OCI-LY7 (cell line): Measurements from ENCODE around the gene TPCN2. TPM values are rescaled to one million over a fixed set of nuclear protein-coding genes. Genes with fewer than 3 reads are reported as not detected.

Experiments used
- BruUV-seq: library from RNA; stranded (reverse); fragments of 400-500 nt; replicated peaks from 2 replicates; lab custom pipeline; 2021; lab: Mats Ljungman, UMichigan
- CTCF ChIA-PET: fragments of 300-600 bp; sonication (Branson Sonifier 250); formaldehyde crosslinking; loops from one replicate; lab custom pipeline; 2022; ENCODE audit warnings: antibody characterized with exemption; ENCODE audit not compliant: unreplicated experiment; lab: Charles Lee
- POLR2A ChIA-PET: fragments of 300-600 bp; sonication (Branson Sonifier 250); formaldehyde crosslinking; loops from one replicate; lab custom pipeline; 2022; ENCODE audit warnings: antibody characterized with exemption; lab: Charles Lee
- DNase-seq: peaks from one replicate; pipeline ENCODE4 v3.0.0-alpha.2; 2015; ENCODE audit warnings: low spot score
- H2AFZ ChIP-seq: fragments of 200-600 bp; sonication (generic), shearing (Covaris generic); 2 replicates; pipeline ENCODE4 v1.6.1; 2014; ENCODE audit warnings: mild to moderate bottlenecking, antibody characterized with exemption, low read length, moderate library complexity
- H3K27ac ChIP-seq: fragments of 200-600 bp; sonication (generic); 2 replicates; pipeline ENCODE4 v1.5.1; 2014; ENCODE audit warnings: mixed run types, low read depth, mild to moderate bottlenecking, moderate library complexity, low read length, inconsistent platforms; ENCODE audit not compliant: poor library complexity, severe bottlenecking
- H3K36me3 ChIP-seq: fragments of 200-600 bp; sonication (generic); 2 replicates; pipeline ENCODE4 v1.6.1; 2014; ENCODE audit warnings: mild to moderate bottlenecking, antibody characterized with exemption, low read length, moderate library complexity, mixed read lengths; ENCODE audit not compliant: insufficient read depth
- H3K4me1 ChIP-seq: fragments of 200-600 bp; sonication (generic); 2 replicates; pipeline ENCODE4 v1.5.1; 2014; ENCODE audit warnings: mild to moderate bottlenecking, low read length; ENCODE audit not compliant: insufficient read depth, poor library complexity, severe bottlenecking
- H3K4me2 ChIP-seq: fragments of 200-600 bp; sonication (generic); 2 replicates; pipeline ENCODE4 v1.6.1; 2014; ENCODE audit warnings: mild to moderate bottlenecking, low read length
- H3K4me3 ChIP-seq: fragments of 200-600 bp; sonication (generic); 2 replicates; pipeline ENCODE4 v1.5.1; 2014; ENCODE audit warnings: mild to moderate bottlenecking, low read depth, low read length; ENCODE audit not compliant: poor library complexity, severe bottlenecking
- H3K79me2 ChIP-seq: fragments of 200-600 bp; sonication (generic); 2 replicates; pipeline ENCODE4 v1.6.1; 2016; ENCODE audit warnings: low read depth, mild to moderate bottlenecking, low read length, moderate library complexity, mixed read lengths; ENCODE audit not compliant: insufficient read depth
- H3K9me2 ChIP-seq: fragments of 200-600 bp; sonication (generic); 2 replicates; pipeline ENCODE4 v1.6.1; 2016; ENCODE audit warnings: mild to moderate bottlenecking, low read length, mixed read lengths; ENCODE audit not compliant: insufficient read depth
- H3K9me3 ChIP-seq: fragments of 200-600 bp; sonication (generic); 2 replicates; pipeline ENCODE4 v1.6.1; 2014; ENCODE audit warnings: mild to moderate bottlenecking, mixed run types, low read length, mixed read lengths
- H4K20me1 ChIP-seq: fragments of 200-600 bp; sonication (generic); 2 replicates; pipeline ENCODE4 v1.6.1; 2014; ENCODE audit warnings: mild to moderate bottlenecking, antibody characterized with exemption, low read length, moderate library complexity, mixed read lengths; ENCODE audit not compliant: insufficient read depth
- CTCF ChIP-seq: fragments of 200-600 bp; sonication (generic); conservative IDR thresholded peaks from 2 replicates; pipeline ENCODE4 v1.5.1; 2014; ENCODE audit warnings: mild to moderate bottlenecking, antibody characterized with exemption, low read length, moderate library complexity, mixed read lengths
- EZH2phosphoT487 ChIP-seq: fragments of 200-600 bp; sonication (generic); IDR thresholded peaks from 2 replicates; pipeline ENCODE4 v1.6.1; 2018; ENCODE audit warnings: low read depth, borderline replicate concordance, mild to moderate bottlenecking, mixed run types, antibody characterized with exemption, low read length, moderate library complexity, mixed read lengths
- intact Hi-C: fragments of 100-400 bp; cut with micrococcal nuclease; formaldehyde crosslinking; loops from one replicate; pipeline ENCODE4 v1.10.0; 2022; ENCODE audit not compliant: unreplicated experiment
- total RNA-seq, 2 experiments: library from RNA; depleted of rRNA in 1 of 2; stranded (reverse); fragments of >200 nt in 1 of 2; shearing (Covaris generic) in 1 of 2; gene quantifications; 2 replicates each; pipeline ENCODE4 v1.2.3, GENCODE V29; 2014 to 2022

Gene TPCN2
- total RNA-seq, 2 experiments from 2014 or later = 21.5 to 65.2 TPM

DNA sequence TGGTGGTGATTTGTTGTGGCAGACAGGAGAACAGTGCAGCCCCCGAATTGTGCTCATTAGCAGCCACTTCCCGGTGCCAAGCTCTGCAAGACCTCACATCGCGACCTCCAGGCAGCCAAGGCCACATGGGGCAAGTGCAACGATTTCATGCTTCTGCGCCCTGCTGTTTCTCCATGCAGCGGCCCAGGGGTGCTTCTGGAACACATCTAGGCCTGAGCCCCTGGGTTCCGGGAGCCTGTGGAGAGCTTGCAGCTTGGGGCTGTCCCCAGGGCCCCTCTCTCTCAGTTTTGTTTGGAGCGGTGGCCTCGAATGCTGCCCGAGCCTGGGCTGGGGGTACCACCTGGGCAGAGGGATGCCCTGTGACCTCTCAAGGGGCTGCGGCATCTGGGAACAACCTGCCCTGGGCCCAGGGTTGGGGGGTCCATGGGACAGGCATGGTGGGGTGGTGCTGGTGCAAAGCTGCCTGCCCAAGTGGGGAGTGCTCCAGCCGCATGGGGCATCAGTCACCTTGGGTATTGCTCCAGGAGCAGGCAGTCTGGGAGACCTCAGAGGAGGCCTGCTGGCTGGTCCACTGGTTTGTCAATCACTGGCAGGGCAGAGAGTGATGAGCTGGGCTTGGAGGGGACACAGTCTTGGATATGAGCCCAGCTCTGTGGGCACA is 51.9 kb downstream of the TPCN2 start:
- H3K79me2 ChIP-seq = no peaks in the 10 kb centered on the region
- H4K20me1 ChIP-seq = no peaks in the 10 kb centered on the region
- CTCF ChIA-PET = no interaction called here
- H3K4me3 ChIP-seq = no peak overlapping the region
- H2AFZ ChIP-seq = no peak overlapping the region
- intact Hi-C loops = loop anchor here (1.0 kb wide), 3 partner anchors 192 to 570 kb away; no protein-coding TSS in a partner anchor
- no peaks in the 10 kb centered on the region for H3K36me3 ChIP-seq
- no peak for DNase-seq
- TF ChIP-seq EZH2phosphoT487 (no peak), CTCF (no peak)
- POLR2A ChIA-PET = no interaction called here
- no peaks in the 10 kb centered on the region for H3K9me2 ChIP-seq
- BruUV-seq = no TSS peak
- H3K4me1 ChIP-seq = no peaks in the 10 kb centered on the region
- H3K9me3 ChIP-seq = no peaks in the 10 kb centered on the region
- H3K27ac ChIP-seq = no peak overlapping the region
- H3K4me2 ChIP-seq = no peak overlapping the region

DNA sequence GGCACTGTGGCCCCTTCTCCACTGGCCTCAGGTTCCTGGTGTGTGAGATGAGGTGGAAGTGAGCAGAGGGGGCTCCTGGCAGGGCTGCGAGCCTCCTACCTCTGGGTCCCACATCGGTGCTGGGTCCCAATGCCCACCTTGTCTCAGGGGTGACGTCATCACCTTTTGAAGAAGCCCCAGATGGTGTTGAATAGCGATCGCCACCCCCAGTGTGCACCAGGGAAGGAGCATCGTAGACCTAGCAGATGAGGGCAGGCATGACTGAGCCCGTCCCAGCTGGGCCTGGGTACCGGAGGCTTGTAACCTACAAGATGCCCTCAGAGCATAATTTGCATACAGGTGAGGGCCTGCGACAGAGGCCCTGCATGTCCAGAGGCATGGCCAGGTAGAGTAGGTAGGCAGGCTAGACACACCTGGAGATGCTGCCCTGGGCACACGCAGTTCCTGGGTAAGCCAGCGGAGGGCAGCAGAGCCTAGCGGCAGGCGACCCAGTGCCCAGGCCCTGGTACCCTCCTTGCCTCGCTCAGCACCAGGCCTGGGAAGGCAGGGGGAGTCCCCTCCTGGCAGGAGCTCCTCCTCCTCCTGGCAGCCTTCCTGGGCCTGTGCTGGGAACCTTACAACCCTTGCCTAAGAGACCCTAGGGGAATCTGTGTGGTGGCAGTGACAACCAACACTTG is 52.5 kb downstream of the TPCN2 start:
- DNase-seq = peak; percentile 60
- CTCF ChIA-PET = interaction anchor here (0.6 kb wide), 1 partner anchor 193 kb away, joined by 4 read pairs; the partner anchor contains the start of gene MYEOV
- Histone ChIP-seq H4K20me1 (no peaks in the 10 kb centered on the region), H3K9me3 (no peaks in the 10 kb centered on the region), H3K4me1 (no peaks in the 10 kb centered on the region), H2AFZ (no peak overlapping the region), H3K4me3 (no peak overlapping the region), H3K27ac (no peak overlapping the region), H3K79me2 (no peaks in the 10 kb centered on the region), H3K36me3 (no peaks in the 10 kb centered on the region), H3K9me2 (no peaks in the 10 kb centered on the region), H3K4me2 (no peak overlapping the region)
- POLR2A ChIA-PET = interaction anchor here (0.6 kb wide), 1 partner anchor 540 kb away, joined by 3 read pairs; no protein-coding TSS in a partner anchor
- no TSS peak for BruUV-seq
- intact Hi-C loops = loop anchor here (1.0 kb wide), 3 partner anchors 191 to 569 kb away; no protein-coding TSS in a partner anchor
- TF ChIP-seq CTCF = peak; percentile 90
- no peak for TF ChIP-seq EZH2phosphoT487
